ENCODE results near the gene PSAPL1. TPM values are rescaled to one million over a fixed set of nuclear protein-coding genes. Genes with fewer than 3 reads are reported as not detected.

The PSAPL1 gene
- total and polyA plus RNA-seq, 7 donors = 0.01 TPM; not detected in 6

- no peak for TF ChIP-seq POLR2A (IDR thresholded peaks at IDR 0.05)
- no peak for TF ChIP-seq CTCF (IDR thresholded peaks at IDR 0.05)
- TF ChIP-seq POLR2AphosphoS5 (IDR thresholded peaks at IDR 0.05) = peak in 2 of 4 donors; percentile 19 to 24
- TF ChIP-seq EP300 (IDR thresholded peaks at IDR 0.05) = peak in 1 of 4 donors; percentile 17
- intact Hi-C loops (cut with DNase I) = no loop called here
- peak; percentile 77 for DNase-seq
- H3K36me3 ChIP-seq = no peaks in the 10 kb centered on the region
- H3K9me3 ChIP-seq = no peaks in the 10 kb centered on the region
- WGBS, 2 donors = 21 to 29% methylated on average over 6 of the region's 6 CpGs
- H3K27me3 ChIP-seq = no peaks in the 10 kb centered on the region
- H3K27ac ChIP-seq = peak overlapping the region in 2 of 4 donors; percentile 11 to 64
- peaks cover 0 to 27% (median 25%) of the 10 kb centered on the region in 4 donors for H3K4me1 ChIP-seq
- H3K4me3 ChIP-seq = no peak overlapping the region
These were observed 36.7 kb downstream of the PSAPL1 start for GRCh38 chr4:7398104-7398423.

GRCh38 chr4:7397206-7398103 is 37.3 kb downstream of the PSAPL1 start:
- DNase-seq = no peak
- no peaks in the 10 kb centered on the region for H3K27me3 ChIP-seq
- no peak overlapping the region for H3K4me3 ChIP-seq
- no peaks in the 10 kb centered on the region for H3K36me3 ChIP-seq
- H3K27ac ChIP-seq = peak overlapping the region in 2 of 4 donors; percentile 11 to 64
- intact Hi-C loops (cut with DNase I) = no loop called here
- no peak for TF ChIP-seq CTCF (IDR thresholded peaks at IDR 0.05)
- no peak for TF ChIP-seq POLR2A (IDR thresholded peaks at IDR 0.05)
- no peak for TF ChIP-seq EP300 (IDR thresholded peaks at IDR 0.05)
- TF ChIP-seq POLR2AphosphoS5 (IDR thresholded peaks at IDR 0.05) = no peak
- 72 to 78% methylated on average over 24 of the region's 24 CpGs for WGBS, 2 donors
- H3K9me3 ChIP-seq = no peaks in the 10 kb centered on the region
- peaks cover 0 to 21% (median 19%) of the 10 kb centered on the region in 4 donors for H3K4me1 ChIP-seq

GRCh38 chr4:7396186-7396910 is 38.4 kb downstream of the PSAPL1 start:
- 76 to 81% methylated on average over 14 of the region's 14 CpGs for WGBS, 2 donors
- TF ChIP-seq POLR2A (IDR thresholded peaks at IDR 0.05) (no peak), CTCF (IDR thresholded peaks at IDR 0.05) (no peak), POLR2AphosphoS5 (IDR thresholded peaks at IDR 0.05) (no peak), EP300 (IDR thresholded peaks at IDR 0.05) (no peak)
- Histone ChIP-seq H3K9me3 (no peaks in the 10 kb centered on the region), H3K27me3 (no peaks in the 10 kb centered on the region), H3K4me1 (peaks cover 0 to 18% (median 17%) of the 10 kb centered on the region in 4 donors), H3K4me3 (no peak overlapping the region), H3K36me3 (no peaks in the 10 kb centered on the region), H3K27ac (no peak overlapping the region)
- no peak for DNase-seq
- intact Hi-C loops (cut with DNase I) = no loop called here

- no peak overlapping the region for H3K4me3 ChIP-seq
- H3K27ac ChIP-seq = no peak overlapping the region
- intact Hi-C loops (cut with DNase I) = no loop called here
- H3K9me3 ChIP-seq = no peaks in the 10 kb centered on the region
- TF ChIP-seq POLR2A (IDR thresholded peaks at IDR 0.05) (no peak), POLR2AphosphoS5 (IDR thresholded peaks at IDR 0.05) (no peak), EP300 (IDR thresholded peaks at IDR 0.05) (no peak), CTCF (IDR thresholded peaks at IDR 0.05) (no peak)
- no peak for DNase-seq
- WGBS, 2 donors = 76 to 83% methylated on average over 8 of the region's 8 CpGs
- no peaks in the 10 kb centered on the region for H3K36me3 ChIP-seq
- H3K4me1 ChIP-seq = peaks cover 0 to 18% (median 17%) of the 10 kb centered on the region in 4 donors
- no peaks in the 10 kb centered on the region for H3K27me3 ChIP-seq
These were observed 39.1 kb downstream of the PSAPL1 start for GRCh38 chr4:7395645-7396044.
